WTC11 (cell line): ENCODE results near the gene IL1RAPL2. TPM values are rescaled to one million over a fixed set of nuclear protein-coding genes. Genes with fewer than 3 reads are reported as not detected.

Source experiments
- ATAC-seq: fragments of 200-7000 bp; cut with Tn5 transposase; 2 replicates; pipeline ENCODE4 v1.10.0; 2021; ENCODE audit warnings: mild to moderate bottlenecking, moderate library complexity
- CTCF ChIA-PET: fragments of 300-600 bp; sonication (Branson Sonifier 250); formaldehyde crosslinking; loops from one replicate; lab custom pipeline; 2021; ENCODE audit warnings: antibody characterized with exemption; lab: Charles Lee
- POLR2A ChIA-PET: fragments of 350-600 bp; sonication (Branson Sonifier 250); formaldehyde crosslinking; loops from one replicate; lab custom pipeline; 2021; ENCODE audit warnings: antibody characterized with exemption; lab: Charles Lee
- DNase-seq: peaks from one replicate; pipeline ENCODE4 v3.0.0; 2021; ENCODE audit warnings: low spot score
- H3K27ac Mint-ChIP-seq: 2 replicates; pipeline ENCODE4 v1.8.0; 2021; ENCODE audit warnings: mixed read lengths
- H3K27me3 Mint-ChIP-seq: 2 replicates; pipeline ENCODE4 v1.8.0; 2021; ENCODE audit warnings: low read depth, mild to moderate bottlenecking, moderate library complexity, mixed read lengths
- H3K36me3 Mint-ChIP-seq: 2 replicates; pipeline ENCODE4 v1.8.0; 2021; ENCODE audit warnings: mixed read lengths
- H3K4me1 Mint-ChIP-seq: 2 replicates; pipeline ENCODE4 v1.8.0; 2022; ENCODE audit warnings: mixed read lengths
- H3K4me3 Mint-ChIP-seq: 2 replicates; pipeline ENCODE4 v1.8.0; 2021; ENCODE audit warnings: mild to moderate bottlenecking, moderate library complexity, mixed read lengths
- H3K9me3 Mint-ChIP-seq: 2 replicates; pipeline ENCODE4 v1.8.0; 2021; ENCODE audit warnings: mixed read lengths
- CBFB ChIP-seq: sonication (generic); formaldehyde crosslinking; IDR thresholded peaks from 2 replicates; pipeline ENCODE4 v1.8.1; 2022; ENCODE audit warnings: mild to moderate bottlenecking, low read depth, missing genetic modification reagents
- IRF2 ChIP-seq: sonication (generic); formaldehyde crosslinking; IDR thresholded peaks from 2 replicates; pipeline ENCODE4 v1.8.0; 2022; ENCODE audit warnings: low read depth, missing genetic modification reagents, borderline replicate concordance
- JAZF1 ChIP-seq: fragments of 250-450 bp; sonication (Bioruptor Pico); IDR thresholded peaks from 2 replicates; pipeline ENCODE4 v1.9.0; 2021; ENCODE audit warnings: moderate library complexity, mild to moderate bottlenecking, inconsistent platforms
- TP53 ChIP-seq: sonication (generic); formaldehyde crosslinking; IDR thresholded peaks from 2 replicates; pipeline ENCODE4 v1.8.1; 2023; ENCODE audit warnings: mild to moderate bottlenecking, missing genetic modification reagents
- ZNF232 ChIP-seq: sonication (generic); formaldehyde crosslinking; IDR thresholded peaks from 2 replicates; pipeline ENCODE4 v1.8.0; 2022; ENCODE audit warnings: mild to moderate bottlenecking, missing genetic modification reagents
- ZNF317 ChIP-seq: sonication (generic); formaldehyde crosslinking; IDR thresholded peaks from 2 replicates; pipeline ENCODE4 v1.8.1; 2023; ENCODE audit warnings: low read depth, mild to moderate bottlenecking, moderate library complexity, missing genetic modification reagents, borderline replicate concordance
- total RNA-seq: library from RNA; stranded (reverse); gene quantifications from 3 replicates; pipeline ENCODE4 v1.2.3, GENCODE V29; 2021
- TF ChIP-seq, protein P1 (sequence below): sonication (generic); formaldehyde crosslinking; IDR thresholded peaks from 2 replicates; pipeline ENCODE4 v1.8.1; 2023; ENCODE audit warnings: mild to moderate bottlenecking, missing genetic modification reagents
- TF ChIP-seq, protein P2 (sequence below): sonication (generic); formaldehyde crosslinking; IDR thresholded peaks from 2 replicates; pipeline ENCODE4 v1.8.0; 2022; ENCODE audit warnings: missing genetic modification reagents
- TF ChIP-seq, protein P3 (sequence below): sonication (generic); formaldehyde crosslinking; IDR thresholded peaks from 2 replicates; pipeline ENCODE4 v1.8.1; 2023; ENCODE audit warnings: mild to moderate bottlenecking, missing genetic modification reagents, borderline replicate concordance
- TF ChIP-seq, protein P4 (sequence below): fragments of 250-450 bp; sonication (Bioruptor Pico); IDR thresholded peaks from 2 replicates; pipeline ENCODE4 v2.1.2; 2022; ENCODE audit warnings: mild to moderate bottlenecking, moderate library complexity
- TF ChIP-seq, protein P5 (sequence below): sonication (generic); formaldehyde crosslinking; IDR thresholded peaks from 2 replicates; pipeline ENCODE4 v1.8.0; 2022; ENCODE audit warnings: mild to moderate bottlenecking, missing genetic modification reagents
- TF ChIP-seq, protein P6 (sequence below): sonication (generic); formaldehyde crosslinking; IDR thresholded peaks from 2 replicates; pipeline ENCODE4 v1.8.1; 2023; ENCODE audit warnings: mild to moderate bottlenecking, missing genetic modification reagents, moderate library complexity

Gene IL1RAPL2
- total RNA-seq, 1 experiment from 2014 or later = 0.09 TPM

DNA sequence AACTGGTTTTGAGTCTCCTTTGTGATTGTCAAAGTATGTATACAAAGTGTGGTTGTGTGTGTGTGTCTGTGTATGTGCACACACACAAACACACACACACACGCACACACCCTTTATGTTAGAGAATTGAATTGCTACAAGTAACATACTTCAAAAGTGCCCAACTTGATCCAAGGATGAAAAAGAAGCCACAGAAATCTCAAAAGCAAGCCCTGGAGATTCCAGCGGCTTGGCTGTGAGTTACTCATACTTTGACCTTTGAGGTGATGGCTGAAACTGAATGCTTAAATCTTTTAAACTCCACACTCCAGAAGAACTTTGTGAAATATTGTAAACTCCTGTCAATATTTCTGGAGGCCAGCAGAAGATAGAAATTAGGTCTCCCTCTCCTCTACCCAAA, 1087.9 kb downstream of the IL1RAPL2 start:
- CTCF ChIA-PET = no interaction called here
- Mint-ChIP-seq H3K27me3 (no peaks in the 10 kb centered on the region; the same call in 1 of the 2 replicates), H3K4me3 (no peak overlapping the region), H3K4me1 (no peaks in the 10 kb centered on the region; the same call in 1 of the 2 replicates), H3K9me3 (no peaks in the 10 kb centered on the region), H3K36me3 (no peaks in the 10 kb centered on the region), H3K27ac (no peak overlapping the region)
- TF ChIP-seq, protein P1, sequence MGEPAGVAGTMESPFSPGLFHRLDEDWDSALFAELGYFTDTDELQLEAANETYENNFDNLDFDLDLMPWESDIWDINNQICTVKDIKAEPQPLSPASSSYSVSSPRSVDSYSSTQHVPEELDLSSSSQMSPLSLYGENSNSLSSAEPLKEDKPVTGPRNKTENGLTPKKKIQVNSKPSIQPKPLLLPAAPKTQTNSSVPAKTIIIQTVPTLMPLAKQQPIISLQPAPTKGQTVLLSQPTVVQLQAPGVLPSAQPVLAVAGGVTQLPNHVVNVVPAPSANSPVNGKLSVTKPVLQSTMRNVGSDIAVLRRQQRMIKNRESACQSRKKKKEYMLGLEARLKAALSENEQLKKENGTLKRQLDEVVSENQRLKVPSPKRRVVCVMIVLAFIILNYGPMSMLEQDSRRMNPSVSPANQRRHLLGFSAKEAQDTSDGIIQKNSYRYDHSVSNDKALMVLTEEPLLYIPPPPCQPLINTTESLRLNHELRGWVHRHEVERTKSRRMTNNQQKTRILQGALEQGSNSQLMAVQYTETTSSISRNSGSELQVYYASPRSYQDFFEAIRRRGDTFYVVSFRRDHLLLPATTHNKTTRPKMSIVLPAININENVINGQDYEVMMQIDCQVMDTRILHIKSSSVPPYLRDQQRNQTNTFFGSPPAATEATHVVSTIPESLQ (CRISPR knock-in tag) = no peak
- no peak for TF ChIP-seq TP53
- ATAC-seq (no peak), DNase-seq (no peak)
- POLR2A ChIA-PET = no interaction called here

DNA sequence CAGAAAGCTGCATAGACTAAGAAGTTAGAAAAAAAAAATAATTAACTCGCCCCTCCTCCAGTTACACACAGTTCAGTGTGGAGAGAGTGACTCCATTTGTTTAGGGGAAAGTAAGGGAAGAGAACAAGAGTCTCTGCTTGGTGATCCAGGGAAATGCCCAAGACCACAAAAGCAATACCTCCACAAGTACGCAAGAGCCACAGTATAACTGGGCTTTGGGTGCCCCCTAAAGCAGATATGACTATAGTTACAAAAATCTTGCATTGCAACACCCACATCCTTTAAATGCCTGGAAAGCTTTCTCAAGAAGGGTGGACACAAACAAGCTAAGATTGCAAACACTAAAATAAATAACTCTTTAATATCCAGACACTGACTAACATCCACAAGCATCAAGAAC, 1092.1 kb downstream of the IL1RAPL2 start:
- ATAC-seq = no peak
- no peaks in the 10 kb centered on the region; the same call in 1 of the 2 replicates for H3K27me3 Mint-ChIP-seq
- no peak overlapping the region for H3K4me3 Mint-ChIP-seq
- POLR2A ChIA-PET = no interaction called here
- no peak overlapping the region for H3K27ac Mint-ChIP-seq
- TF ChIP-seq ZNF317 (CRISPR knock-in tag) = no peak
- TF ChIP-seq JAZF1 (CRISPR knock-in tag) = no peak
- H3K36me3 Mint-ChIP-seq = no peaks in the 10 kb centered on the region
- H3K9me3 Mint-ChIP-seq = no peaks in the 10 kb centered on the region
- CTCF ChIA-PET = interaction anchor here (0.8 kb wide), 1 partner anchor 372 kb away, joined by 3 read pairs; no protein-coding TSS in a partner anchor
- DNase-seq = no peak
- no peaks in the 10 kb centered on the region for H3K4me1 Mint-ChIP-seq

DNA sequence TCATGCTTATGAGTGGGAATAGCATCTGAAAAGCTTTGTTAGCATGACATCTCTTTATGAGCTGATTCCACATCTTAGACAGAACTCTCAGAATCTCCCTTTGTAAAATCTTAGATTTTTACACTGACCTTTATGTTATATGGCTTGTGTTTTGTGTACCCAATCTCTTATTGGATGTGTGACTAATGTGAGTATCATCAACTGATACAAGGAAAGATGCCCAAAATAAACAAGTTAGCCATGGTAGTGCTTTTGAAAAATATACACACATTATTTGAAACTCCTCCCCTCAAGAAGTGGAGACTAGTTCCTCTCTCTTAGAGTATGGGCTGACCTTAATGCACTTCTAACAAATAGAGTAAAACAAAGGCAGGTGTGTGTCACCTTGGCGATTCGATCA, 1096.2 kb downstream of the IL1RAPL2 start:
- ATAC-seq (no peak), DNase-seq (no peak)
- Mint-ChIP-seq H3K4me3 (no peak overlapping the region), H3K36me3 (no peaks in the 10 kb centered on the region), H3K27ac (no peak overlapping the region), H3K9me3 (no peaks in the 10 kb centered on the region), H3K4me1 (no peaks in the 10 kb centered on the region), H3K27me3 (no peaks in the 10 kb centered on the region)
- TF ChIP-seq CBFB (CRISPR knock-in tag) = no peak
- TF ChIP-seq, protein P2, sequence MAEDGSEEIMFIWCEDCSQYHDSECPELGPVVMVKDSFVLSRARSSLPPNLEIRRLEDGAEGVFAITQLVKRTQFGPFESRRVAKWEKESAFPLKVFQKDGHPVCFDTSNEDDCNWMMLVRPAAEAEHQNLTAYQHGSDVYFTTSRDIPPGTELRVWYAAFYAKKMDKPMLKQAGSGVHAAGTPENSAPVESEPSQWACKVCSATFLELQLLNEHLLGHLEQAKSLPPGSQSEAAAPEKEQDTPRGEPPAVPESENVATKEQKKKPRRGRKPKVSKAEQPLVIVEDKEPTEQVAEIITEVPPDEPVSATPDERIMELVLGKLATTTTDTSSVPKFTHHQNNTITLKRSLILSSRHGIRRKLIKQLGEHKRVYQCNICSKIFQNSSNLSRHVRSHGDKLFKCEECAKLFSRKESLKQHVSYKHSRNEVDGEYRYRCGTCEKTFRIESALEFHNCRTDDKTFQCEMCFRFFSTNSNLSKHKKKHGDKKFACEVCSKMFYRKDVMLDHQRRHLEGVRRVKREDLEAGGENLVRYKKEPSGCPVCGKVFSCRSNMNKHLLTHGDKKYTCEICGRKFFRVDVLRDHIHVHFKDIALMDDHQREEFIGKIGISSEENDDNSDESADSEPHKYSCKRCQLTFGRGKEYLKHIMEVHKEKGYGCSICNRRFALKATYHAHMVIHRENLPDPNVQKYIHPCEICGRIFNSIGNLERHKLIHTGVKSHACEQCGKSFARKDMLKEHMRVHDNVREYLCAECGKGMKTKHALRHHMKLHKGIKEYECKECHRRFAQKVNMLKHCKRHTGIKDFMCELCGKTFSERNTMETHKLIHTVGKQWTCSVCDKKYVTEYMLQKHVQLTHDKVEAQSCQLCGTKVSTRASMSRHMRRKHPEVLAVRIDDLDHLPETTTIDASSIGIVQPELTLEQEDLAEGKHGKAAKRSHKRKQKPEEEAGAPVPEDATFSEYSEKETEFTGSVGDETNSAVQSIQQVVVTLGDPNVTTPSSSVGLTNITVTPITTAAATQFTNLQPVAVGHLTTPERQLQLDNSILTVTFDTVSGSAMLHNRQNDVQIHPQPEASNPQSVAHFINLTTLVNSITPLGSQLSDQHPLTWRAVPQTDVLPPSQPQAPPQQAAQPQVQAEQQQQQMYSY (CRISPR knock-in tag) = no peak
- TF ChIP-seq, protein P3, sequence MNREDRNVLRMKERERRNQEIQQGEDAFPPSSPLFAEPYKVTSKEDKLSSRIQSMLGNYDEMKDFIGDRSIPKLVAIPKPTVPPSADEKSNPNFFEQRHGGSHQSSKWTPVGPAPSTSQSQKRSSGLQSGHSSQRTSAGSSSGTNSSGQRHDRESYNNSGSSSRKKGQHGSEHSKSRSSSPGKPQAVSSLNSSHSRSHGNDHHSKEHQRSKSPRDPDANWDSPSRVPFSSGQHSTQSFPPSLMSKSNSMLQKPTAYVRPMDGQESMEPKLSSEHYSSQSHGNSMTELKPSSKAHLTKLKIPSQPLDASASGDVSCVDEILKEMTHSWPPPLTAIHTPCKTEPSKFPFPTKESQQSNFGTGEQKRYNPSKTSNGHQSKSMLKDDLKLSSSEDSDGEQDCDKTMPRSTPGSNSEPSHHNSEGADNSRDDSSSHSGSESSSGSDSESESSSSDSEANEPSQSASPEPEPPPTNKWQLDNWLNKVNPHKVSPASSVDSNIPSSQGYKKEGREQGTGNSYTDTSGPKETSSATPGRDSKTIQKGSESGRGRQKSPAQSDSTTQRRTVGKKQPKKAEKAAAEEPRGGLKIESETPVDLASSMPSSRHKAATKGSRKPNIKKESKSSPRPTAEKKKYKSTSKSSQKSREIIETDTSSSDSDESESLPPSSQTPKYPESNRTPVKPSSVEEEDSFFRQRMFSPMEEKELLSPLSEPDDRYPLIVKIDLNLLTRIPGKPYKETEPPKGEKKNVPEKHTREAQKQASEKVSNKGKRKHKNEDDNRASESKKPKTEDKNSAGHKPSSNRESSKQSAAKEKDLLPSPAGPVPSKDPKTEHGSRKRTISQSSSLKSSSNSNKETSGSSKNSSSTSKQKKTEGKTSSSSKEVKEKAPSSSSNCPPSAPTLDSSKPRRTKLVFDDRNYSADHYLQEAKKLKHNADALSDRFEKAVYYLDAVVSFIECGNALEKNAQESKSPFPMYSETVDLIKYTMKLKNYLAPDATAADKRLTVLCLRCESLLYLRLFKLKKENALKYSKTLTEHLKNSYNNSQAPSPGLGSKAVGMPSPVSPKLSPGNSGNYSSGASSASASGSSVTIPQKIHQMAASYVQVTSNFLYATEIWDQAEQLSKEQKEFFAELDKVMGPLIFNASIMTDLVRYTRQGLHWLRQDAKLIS (CRISPR knock-in tag) = no peak
- no peak for TF ChIP-seq IRF2 (CRISPR knock-in tag)
- TF ChIP-seq, protein P4, sequence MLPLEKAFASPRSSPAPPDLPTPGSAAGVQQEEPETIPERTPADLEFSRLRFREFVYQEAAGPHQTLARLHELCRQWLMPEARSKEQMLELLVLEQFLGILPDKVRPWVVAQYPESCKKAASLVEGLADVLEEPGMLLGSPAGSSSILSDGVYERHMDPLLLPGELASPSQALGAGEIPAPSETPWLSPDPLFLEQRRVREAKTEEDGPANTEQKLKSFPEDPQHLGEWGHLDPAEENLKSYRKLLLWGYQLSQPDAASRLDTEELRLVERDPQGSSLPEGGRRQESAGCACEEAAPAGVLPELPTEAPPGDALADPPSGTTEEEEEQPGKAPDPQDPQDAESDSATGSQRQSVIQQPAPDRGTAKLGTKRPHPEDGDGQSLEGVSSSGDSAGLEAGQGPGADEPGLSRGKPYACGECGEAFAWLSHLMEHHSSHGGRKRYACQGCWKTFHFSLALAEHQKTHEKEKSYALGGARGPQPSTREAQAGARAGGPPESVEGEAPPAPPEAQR (CRISPR knock-in tag) = no peak
- TF ChIP-seq ZNF232 (CRISPR knock-in tag) = no peak
- TF ChIP-seq, protein P5, sequence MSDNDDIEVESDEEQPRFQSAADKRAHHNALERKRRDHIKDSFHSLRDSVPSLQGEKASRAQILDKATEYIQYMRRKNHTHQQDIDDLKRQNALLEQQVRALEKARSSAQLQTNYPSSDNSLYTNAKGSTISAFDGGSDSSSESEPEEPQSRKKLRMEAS = no peak
- TF ChIP-seq, protein P1 (CRISPR knock-in tag) = no peak
- TF ChIP-seq, protein P6, sequence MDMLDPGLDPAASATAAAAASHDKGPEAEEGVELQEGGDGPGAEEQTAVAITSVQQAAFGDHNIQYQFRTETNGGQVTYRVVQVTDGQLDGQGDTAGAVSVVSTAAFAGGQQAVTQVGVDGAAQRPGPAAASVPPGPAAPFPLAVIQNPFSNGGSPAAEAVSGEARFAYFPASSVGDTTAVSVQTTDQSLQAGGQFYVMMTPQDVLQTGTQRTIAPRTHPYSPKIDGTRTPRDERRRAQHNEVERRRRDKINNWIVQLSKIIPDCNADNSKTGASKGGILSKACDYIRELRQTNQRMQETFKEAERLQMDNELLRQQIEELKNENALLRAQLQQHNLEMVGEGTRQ (CRISPR knock-in tag) = no peak
- POLR2A ChIA-PET = no interaction called here
- CTCF ChIA-PET = no interaction called here
